ENCODE results near the gene ADPRH.

The ADPRH gene

DNA sequence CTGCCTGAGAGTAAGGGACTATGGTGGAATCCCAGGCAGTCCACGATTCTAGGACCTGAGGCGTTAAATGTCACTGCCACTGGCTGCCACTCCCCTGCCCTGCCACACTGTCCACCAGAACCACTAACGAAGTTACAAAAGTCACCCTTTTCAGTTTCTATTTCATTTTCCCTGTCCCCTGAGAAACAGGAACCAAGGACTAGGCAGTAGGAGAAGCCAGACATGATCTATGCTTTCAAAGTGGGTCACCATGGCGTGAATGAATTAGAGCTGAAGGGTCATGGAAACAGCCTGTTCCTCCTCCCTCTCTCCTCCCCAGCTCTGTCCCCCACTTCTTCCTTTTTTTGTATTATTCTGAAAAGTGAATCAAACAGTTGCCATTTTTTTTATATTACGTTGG, 9.1 kb upstream of the ADPRH start:
- H3K4me2 ChIP-seq (ENCODE audit: low read depth, low read length, poor library complexity, severe bottlenecking): no peak overlapping the region
- no peaks in the 10 kb centered on the region for H3K27me3 ChIP-seq (ENCODE audit: insufficient read depth, low read length, poor library complexity, severe bottlenecking)
- H3K4me3 ChIP-seq (ENCODE audit: low read length, poor library complexity, severe bottlenecking): no peak overlapping the region
- no peak overlapping the region for H3K9ac ChIP-seq (ENCODE audit: low read depth, low read length, poor library complexity, severe bottlenecking)
- no peaks in the 10 kb centered on the region for H3K36me3 ChIP-seq (ENCODE audit: insufficient read depth, low read length)
- no peak overlapping the region for H2AFZ ChIP-seq (ENCODE audit: low read length)
- no peaks in the 10 kb centered on the region for H3K4me1 ChIP-seq (ENCODE audit: insufficient read depth, low read length, poor library complexity, severe bottlenecking)
- no peaks in the 10 kb centered on the region for H3F3A ChIP-seq (ENCODE audit: low read depth)
- no peaks in the 10 kb centered on the region for H3K9me3 ChIP-seq (ENCODE audit: insufficient read depth, low read depth, low read length)
- no peaks in the 10 kb centered on the region for H4K20me1 ChIP-seq (ENCODE audit: insufficient read depth, low read length, poor library complexity, severe bottlenecking)
- no peaks in the 10 kb centered on the region for H3K79me2 ChIP-seq (ENCODE audit: insufficient read depth, low read length)
- no peaks in the 10 kb centered on the region for H3K9me2 ChIP-seq (replicated peaks; ENCODE audit: low read depth, low read length)
- TF ChIP-seq, protein P1, sequence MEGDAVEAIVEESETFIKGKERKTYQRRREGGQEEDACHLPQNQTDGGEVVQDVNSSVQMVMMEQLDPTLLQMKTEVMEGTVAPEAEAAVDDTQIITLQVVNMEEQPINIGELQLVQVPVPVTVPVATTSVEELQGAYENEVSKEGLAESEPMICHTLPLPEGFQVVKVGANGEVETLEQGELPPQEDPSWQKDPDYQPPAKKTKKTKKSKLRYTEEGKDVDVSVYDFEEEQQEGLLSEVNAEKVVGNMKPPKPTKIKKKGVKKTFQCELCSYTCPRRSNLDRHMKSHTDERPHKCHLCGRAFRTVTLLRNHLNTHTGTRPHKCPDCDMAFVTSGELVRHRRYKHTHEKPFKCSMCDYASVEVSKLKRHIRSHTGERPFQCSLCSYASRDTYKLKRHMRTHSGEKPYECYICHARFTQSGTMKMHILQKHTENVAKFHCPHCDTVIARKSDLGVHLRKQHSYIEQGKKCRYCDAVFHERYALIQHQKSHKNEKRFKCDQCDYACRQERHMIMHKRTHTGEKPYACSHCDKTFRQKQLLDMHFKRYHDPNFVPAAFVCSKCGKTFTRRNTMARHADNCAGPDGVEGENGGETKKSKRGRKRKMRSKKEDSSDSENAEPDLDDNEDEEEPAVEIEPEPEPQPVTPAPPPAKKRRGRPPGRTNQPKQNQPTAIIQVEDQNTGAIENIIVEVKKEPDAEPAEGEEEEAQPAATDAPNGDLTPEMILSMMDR (conservative IDR thresholded peaks at IDR 0.05; ENCODE audit: low read length): no peak
- TF ChIP-seq EZH2phosphoT487 (IDR thresholded peaks at IDR 0.05; ENCODE audit: borderline replicate concordance): no peak

DNA sequence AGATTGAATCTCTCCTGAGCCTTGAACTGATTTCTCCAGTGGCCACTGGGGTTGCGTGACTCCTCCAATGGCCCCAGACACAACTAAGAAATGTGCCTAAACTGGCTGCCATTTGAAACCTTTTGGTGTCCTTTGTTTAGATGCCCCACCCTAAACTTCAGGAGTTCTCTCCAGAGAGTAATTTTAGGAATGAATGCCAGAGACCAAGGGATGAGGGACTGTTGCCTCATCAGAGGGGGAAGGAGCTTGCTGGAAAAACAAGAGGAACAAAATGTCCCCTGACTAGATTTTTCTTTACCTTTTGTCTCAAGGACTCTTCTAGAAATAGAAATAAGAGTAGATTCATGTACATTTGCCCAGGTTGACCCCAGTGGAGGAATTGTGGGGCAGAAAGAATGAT, 8.1 kb upstream of the ADPRH start:
- Histone ChIP-seq H3K27me3 (ENCODE audit: insufficient read depth, low read length, poor library complexity, severe bottlenecking) (no peaks in the 10 kb centered on the region), H3K4me2 (ENCODE audit: low read depth, low read length, poor library complexity, severe bottlenecking) (no peak overlapping the region), H3K9ac (ENCODE audit: low read depth, low read length, poor library complexity, severe bottlenecking) (no peak overlapping the region), H2AFZ (ENCODE audit: low read length) (no peak overlapping the region), H3K36me3 (ENCODE audit: insufficient read depth, low read length) (no peaks in the 10 kb centered on the region), H3F3A (ENCODE audit: low read depth) (no peaks in the 10 kb centered on the region), H3K4me1 (ENCODE audit: insufficient read depth, low read length, poor library complexity, severe bottlenecking) (no peaks in the 10 kb centered on the region), H3K79me2 (ENCODE audit: insufficient read depth, low read length) (no peaks in the 10 kb centered on the region), H4K20me1 (ENCODE audit: insufficient read depth, low read length, poor library complexity, severe bottlenecking) (no peaks in the 10 kb centered on the region), H3K9me3 (ENCODE audit: insufficient read depth, low read depth, low read length) (no peaks in the 10 kb centered on the region), H3K4me3 (ENCODE audit: low read length, poor library complexity, severe bottlenecking) (no peak overlapping the region), H3K9me2 (replicated peaks; ENCODE audit: low read depth, low read length) (no peaks in the 10 kb centered on the region)
- TF ChIP-seq EZH2phosphoT487 (IDR thresholded peaks at IDR 0.05; ENCODE audit: borderline replicate concordance): no peak
- TF ChIP-seq, protein P1 (conservative IDR thresholded peaks at IDR 0.05; ENCODE audit: low read length): no peak

DNA sequence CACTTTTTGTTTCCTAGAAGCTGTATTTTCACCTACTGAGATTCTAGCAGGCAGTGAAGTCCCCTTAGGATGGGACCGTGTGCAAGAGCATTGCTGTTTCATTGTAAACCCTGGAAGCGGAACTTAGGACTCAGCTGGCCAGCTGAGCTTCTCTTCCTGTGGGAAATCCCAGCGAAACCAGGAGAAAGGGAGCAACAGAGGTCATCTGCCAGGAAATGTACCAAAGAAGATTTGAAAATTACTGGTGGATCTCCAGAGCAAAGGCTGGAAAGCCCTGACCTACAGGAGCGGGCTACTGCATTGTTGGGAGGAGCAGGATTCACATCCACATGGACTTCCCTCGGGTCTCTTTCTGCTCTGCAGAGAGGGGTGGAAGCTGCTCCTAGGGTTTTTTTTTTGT, 7.6 kb upstream of the ADPRH start:
- no peaks in the 10 kb centered on the region for H3K27me3 ChIP-seq (ENCODE audit: insufficient read depth, low read length, poor library complexity, severe bottlenecking)
- no peak overlapping the region for H3K9ac ChIP-seq (ENCODE audit: low read depth, low read length, poor library complexity, severe bottlenecking)
- no peaks in the 10 kb centered on the region for H3K36me3 ChIP-seq (ENCODE audit: insufficient read depth, low read length)
- H4K20me1 ChIP-seq (ENCODE audit: insufficient read depth, low read length, poor library complexity, severe bottlenecking): no peaks in the 10 kb centered on the region
- no peaks in the 10 kb centered on the region for H3F3A ChIP-seq (ENCODE audit: low read depth)
- H3K4me1 ChIP-seq (ENCODE audit: insufficient read depth, low read length, poor library complexity, severe bottlenecking): no peaks in the 10 kb centered on the region
- H3K4me3 ChIP-seq (ENCODE audit: low read length, poor library complexity, severe bottlenecking): no peak overlapping the region
- no peaks in the 10 kb centered on the region for H3K9me3 ChIP-seq (ENCODE audit: insufficient read depth, low read depth, low read length)
- TF ChIP-seq, protein P1 (conservative IDR thresholded peaks at IDR 0.05; ENCODE audit: low read length): no peak
- TF ChIP-seq EZH2phosphoT487 (IDR thresholded peaks at IDR 0.05; ENCODE audit: borderline replicate concordance): no peak
- no peaks in the 10 kb centered on the region for H3K79me2 ChIP-seq (ENCODE audit: insufficient read depth, low read length)
- H3K9me2 ChIP-seq (replicated peaks; ENCODE audit: low read depth, low read length): no peaks in the 10 kb centered on the region
- no peak overlapping the region for H3K4me2 ChIP-seq (ENCODE audit: low read depth, low read length, poor library complexity, severe bottlenecking)
- H2AFZ ChIP-seq (ENCODE audit: low read length): no peak overlapping the region

Data from Loucy (cell line).